HepG2 (cell line): ENCODE data around the gene GC. TPM values are rescaled to one million over a fixed set of nuclear protein-coding genes. Genes with fewer than 3 reads are reported as not detected.

Experiments used
- ATAC-seq: fragments of 200-7000 bp; cut with Tn5 transposase; 3 replicates; pipeline ENCODE4 v1.9.1; 2020; ENCODE audit warnings: mild to moderate bottlenecking, moderate library complexity
- BruUV-seq: library from RNA; stranded (reverse); fragments of 400-500 nt; replicated peaks from 2 replicates; lab custom pipeline; 2021; lab: Mats Ljungman, UMichigan
- CTCF ChIA-PET: fragments of 300-600 bp; formaldehyde crosslinking; extraction: SDS; loops from one replicate; lab custom pipeline; 2021; ENCODE audit warnings: low total read pairs, inconsistent platforms, low intra/inter-chr PET ratio; lab: Yijun Ruan, JAX
- POLR2A ChIA-PET: fragments of 350-600 bp; sonication (Branson Sonifier 250); formaldehyde crosslinking; loops from one replicate; lab custom pipeline; 2020; ENCODE audit warnings: antibody characterized with exemption, inconsistent platforms; lab: Yijun Ruan, JAX
- DNase-seq: peaks from one replicate; pipeline ENCODE4 v3.0.0-alpha.2; 2015; ENCODE audit warnings: low spot score
- FAIRE-seq: peaks from 3 replicates; lab custom pipeline; 2011; peaks lifted over from hg19 to GRCh38; lab: Jason Lieb, UNC
- H2AFZ ChIP-seq: one replicate; pipeline ENCODE4 v1.6.1; 2011; ENCODE audit warnings: low read length, inconsistent platforms
- H3K27ac ChIP-seq: fragments of 300-600 bp; 3 replicates; pipeline ENCODE4 v1.8.0; 2011; ENCODE audit warnings: mixed run types, mild to moderate bottlenecking, mixed read lengths, low read length, inconsistent platforms; ENCODE audit not compliant: insufficient read depth; ENCODE audit errors: extremely low read length
- H3K27me3 ChIP-seq, 2 experiments: fragments of 200-600 bp in 1 of 2; 2 replicates in 1 of 2; 3 replicates in 1 of 2; pipeline versions ENCODE4 v1.6.0 to v1.8.0; 2011; ENCODE audit warnings: low read length in 2 of 2, mild to moderate bottlenecking in 2 of 2, moderate library complexity in 2 of 2, inconsistent platforms in 1 of 2; ENCODE audit not compliant: insufficient read depth in 2 of 2, control insufficient read depth in 1 of 2
- H3K36me3 ChIP-seq, 2 experiments: fragments of 200-600 bp in 1 of 2; replicated peaks in 1 of 2; 2 replicates in 1 of 2; 3 replicates in 1 of 2; pipeline versions ENCODE4 v1.5.1 to v1.8.0; 2011; ENCODE audit warnings: low read length in 2 of 2, inconsistent platforms in 1 of 2; ENCODE audit not compliant: insufficient read depth in 2 of 2, control insufficient read depth in 1 of 2
- H3K4me1 ChIP-seq: 2 replicates; pipeline ENCODE4 v1.5.1; 2012; ENCODE audit warnings: low read length, inconsistent platforms; ENCODE audit not compliant: insufficient read depth
- H3K4me2 ChIP-seq: 2 replicates; pipeline ENCODE4 v1.6.0; 2011; ENCODE audit warnings: low read depth, low read length, inconsistent platforms
- H3K4me3 ChIP-seq, 3 experiments: fragments of 200-600 bp in 1 of 3; sonication (generic), shearing (Covaris generic) in 1 of 3; replicated peaks in 1 of 3; 2 replicates each; pipeline ENCODE4 v1.5.1; 2011 to 2016; ENCODE audit warnings: low read length in 3 of 3, inconsistent platforms in 2 of 3, low read depth in 2 of 3, mild to moderate bottlenecking in 2 of 3, control low read depth in 1 of 3, mixed read lengths in 1 of 3; ENCODE audit not compliant: insufficient read depth in 1 of 3
- H3K79me2 ChIP-seq: one replicate; pipeline ENCODE4 v1.6.1; 2011; ENCODE audit warnings: low read length, inconsistent platforms; ENCODE audit not compliant: insufficient read depth
- H3K9ac ChIP-seq: 2 replicates; pipeline ENCODE4 v1.6.0; 2011; ENCODE audit warnings: mild to moderate bottlenecking, low read depth, low read length, inconsistent platforms; ENCODE audit not compliant: insufficient read depth
- H3K9me3 ChIP-seq: 2 replicates; pipeline ENCODE4 v1.5.1; 2012; ENCODE audit warnings: mild to moderate bottlenecking, low read length
- H4K20me1 ChIP-seq: 2 replicates; pipeline ENCODE4 v1.6.0; 2011; ENCODE audit warnings: inconsistent platforms, mild to moderate bottlenecking, low read length, moderate library complexity; ENCODE audit not compliant: insufficient read depth
- E2F2 ChIP-seq: sonication (generic); formaldehyde crosslinking; IDR thresholded peaks from 2 replicates; pipeline ENCODE4 v1.4.0; 2020; ENCODE audit warnings: missing genetic modification reagents, borderline replicate concordance
- FOXK2 ChIP-seq: fragments of 450-650 bp; IDR thresholded peaks from 2 replicates; pipeline ENCODE4 v1.6.1; 2016
- GZF1 ChIP-seq: sonication (generic); formaldehyde crosslinking; IDR thresholded peaks from 2 replicates; pipeline ENCODE4 v1.5.1; 2020; ENCODE audit warnings: mild to moderate bottlenecking, missing genetic modification reagents
- MATR3 ChIP-seq: sonication (generic); formaldehyde crosslinking; IDR thresholded peaks from 2 replicates; pipeline ENCODE4 v1.4.0; 2020; ENCODE audit warnings: missing genetic modification reagents
- NR3C1 ChIP-seq: sonication (generic); formaldehyde crosslinking; IDR thresholded peaks from 2 replicates; pipeline ENCODE4 v1.4.0; 2020; ENCODE audit warnings: missing genetic modification reagents
- REST ChIP-seq, 2 experiments: IDR thresholded peaks; 2 replicates each; pipeline ENCODE4 v1.6.1; 2011 to 2012; ENCODE audit warnings: low read length in 2 of 2, borderline replicate concordance in 1 of 2, low read depth in 1 of 2, mild to moderate bottlenecking in 1 of 2, moderate library complexity in 1 of 2
- RORA ChIP-seq: sonication (generic); formaldehyde crosslinking; IDR thresholded peaks from 2 replicates; pipeline ENCODE4 v1.5.0; 2020; ENCODE audit warnings: mild to moderate bottlenecking, missing genetic modification reagents, moderate library complexity
- SP2 ChIP-seq: sonication (generic); formaldehyde crosslinking; IDR thresholded peaks from 2 replicates; pipeline ENCODE4 v1.5.1; 2020; ENCODE audit warnings: mild to moderate bottlenecking, missing genetic modification reagents
- TBX3 ChIP-seq: fragments of 450-650 bp; IDR thresholded peaks from 2 replicates; pipeline ENCODE4 v1.6.1; 2017; ENCODE audit warnings: antibody characterized with exemption, mild to moderate bottlenecking, inconsistent platforms, borderline replicate concordance
- U2AF1 ChIP-seq: fragments of 200-400 bp; formaldehyde crosslinking; optimal IDR thresholded peaks from 2 replicates; pipeline ENCODE3; 2017; ENCODE audit warnings: mild to moderate bottlenecking, low read depth, low read length
- ZBTB49 ChIP-seq: sonication (generic); formaldehyde crosslinking; IDR thresholded peaks from 2 replicates; pipeline ENCODE4 v1.4.0; 2020; ENCODE audit warnings: missing genetic modification reagents, borderline replicate concordance
- ZFP36L2 ChIP-seq: sonication (generic); formaldehyde crosslinking; IDR thresholded peaks from 2 replicates; pipeline ENCODE4 v1.4.0; 2020; ENCODE audit warnings: missing genetic modification reagents
- ZNF496 ChIP-seq: sonication (generic); formaldehyde crosslinking; IDR thresholded peaks from 2 replicates; pipeline ENCODE4 v1.8.1; 2023; ENCODE audit warnings: mild to moderate bottlenecking, moderate library complexity, missing genetic modification reagents; ENCODE audit not compliant: insufficient replicate concordance
- ZNF570 ChIP-seq: sonication (generic); formaldehyde crosslinking; IDR thresholded peaks from 2 replicates; pipeline ENCODE4 v1.4.0; 2020; ENCODE audit warnings: mild to moderate bottlenecking, missing genetic modification reagents, borderline replicate concordance
- ZNF597 ChIP-seq: sonication (generic); formaldehyde crosslinking; IDR thresholded peaks from 2 replicates; pipeline ENCODE4 v1.5.0; 2020; ENCODE audit warnings: missing genetic modification reagents
- ZNF839 ChIP-seq: sonication (generic); formaldehyde crosslinking; IDR thresholded peaks from 2 replicates; pipeline ENCODE4 v1.4.0; 2020; ENCODE audit warnings: missing genetic modification reagents, mild to moderate bottlenecking, borderline replicate concordance
- WGBS: methylation state at CpG from one replicate; pipeline ENCODE4 v1.1.6; 2017; ENCODE audit warnings: low lambda C conversion rate; 5-methylcytosine and 5-hydroxymethylcytosine counted together
- in situ Hi-C: cut with HindIII; loops from 2 replicates; pipeline ENCODE4 v1.10.0; 2017; ENCODE audit warnings: low pct_unique_long_range_greater_than_20kb; ENCODE audit not compliant: extremely low pct_ligation_motif_present
- intact Hi-C: fragments of 100-400 bp; cut with micrococcal nuclease; formaldehyde crosslinking; loops from one replicate; pipeline ENCODE4 v1.10.0; 2022; ENCODE audit not compliant: unreplicated experiment
- polyA plus RNA-seq, 8 experiments: library from polyadenylated mRNA; depleted of rRNA in 3 of 8; stranded (reverse) in 7 of 8; unstranded in 1 of 8; fragments of >200 nt; fragmentation: Illumina TruSeq in 4 of 8; extraction: Trizol in 4 of 8; gene quantifications; 2 replicates each; pipeline versions ENCODE4 v1.2.1 to v1.2.3, GENCODE V29; 2011 to 2016; ENCODE audit warnings: low read depth in 4 of 8, missing spikeins in 1 of 8, mixed read lengths in 1 of 8; ENCODE audit not compliant: insufficient read depth in 1 of 8
- total RNA-seq, 5 experiments: library from RNA; depleted of rRNA; stranded (reverse); fragments of >200 nt; fragmentation: Illumina TruSeq; extraction: Trizol; gene quantifications; 2 replicates each; pipeline ENCODE4 v1.2.3, GENCODE V29; 2016; ENCODE audit warnings: low read depth in 1 of 5

The GC gene
- total and polyA plus RNA-seq, 2 of the 13 experiments (the other 11 are each of a cell fraction or from before 2014, with no cell fraction given): 0.18 to 0.35 TPM

- Histone ChIP-seq H3K27ac (no peak overlapping the region), H3K4me1 (no peaks in the 10 kb centered on the region), H3K79me2 (no peaks in the 10 kb centered on the region), H2AFZ (no peak overlapping the region), H3K4me2 (no peak overlapping the region), H3K4me3 (no peak overlapping the region), H3K9me3 (no peaks in the 10 kb centered on the region), H4K20me1 (no peaks in the 10 kb centered on the region), H3K27me3 (no peaks in the 10 kb centered on the region), H3K36me3 (no peaks in the 10 kb centered on the region), H3K9ac (no peak overlapping the region)
- TF ChIP-seq MATR3 (CRISPR knock-in tag) (no peak), U2AF1 (no peak), TBX3 (no peak), FOXK2 (no peak), ZNF597 (CRISPR knock-in tag) (no peak), REST (IDR thresholded peaks at IDR 0.05; ENCODE audit: borderline replicate concordance in 1 of 2, low read depth in 1 of 2, low read length in 2 of 2) (no peak), RORA (CRISPR knock-in tag) (no peak), ZNF570 (CRISPR knock-in tag) (no peak), NR3C1 (CRISPR knock-in tag) (no peak), GZF1 (CRISPR knock-in tag) (no peak), ZNF496 (CRISPR knock-in tag) (no peak), ZFP36L2 (no peak), SP2 (CRISPR knock-in tag) (no peak), ZNF839 (no peak), E2F2 (CRISPR knock-in tag) (no peak), ZBTB49 (no peak)
- DNase-seq (no peak), FAIRE-seq (no peak), ATAC-seq (no peak)
- intact Hi-C loops (loop anchor here (5.0 kb wide), 3 partner anchors 557 to 1287 kb away; no protein-coding TSS in a partner anchor), in situ Hi-C loops (loop anchor here (5.0 kb wide), 1 partner anchor 572 kb away; no protein-coding TSS in a partner anchor)
- WGBS: 24% methylated on average over 2 of the region's 2 CpGs
- BruUV-seq: no TSS peak
- POLR2A ChIA-PET: no interaction called here
- CTCF ChIA-PET: no interaction called here
Measured at GRCh38 chr4:71729856-71730255, 54.0 kb downstream of the GC start.
